Measurements from ENCODE around the gene TFAP2B.
A peak's percentile ranks its signal among the peaks of the same experiment; 100 is the strongest.

The TFAP2B gene

DNA sequence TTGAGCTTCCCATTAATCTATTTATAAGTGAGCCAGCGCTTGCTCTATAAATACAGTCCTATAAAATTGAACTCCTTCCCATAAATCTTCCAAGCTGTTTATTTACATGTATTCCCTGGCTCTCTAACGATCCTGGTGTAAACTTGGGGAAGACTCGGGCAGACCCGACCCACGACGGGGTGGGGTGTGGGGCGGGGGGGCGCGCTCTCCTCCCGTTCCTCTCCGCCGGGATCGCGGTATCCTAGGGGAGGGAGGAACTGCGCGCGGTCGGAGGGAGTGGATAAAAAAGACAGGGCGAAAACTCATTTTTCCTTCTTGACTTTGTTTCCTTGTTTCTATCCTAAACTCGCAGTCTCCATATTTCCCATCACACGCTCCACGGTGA is 31.1 kb downstream of the TFAP2B start:
- Histone ChIP-seq H3K27me3 (ENCODE audit: control insufficient read depth in 1 of 2, insufficient read depth in 2 of 2, low read length in 2 of 2) (peaks cover 48 to 56% of the 10 kb centered on the region in 2 donors), H3K9ac (ENCODE audit: low read length) (no peak overlapping the region), H3K4me3 (ENCODE audit: low read depth in 1 of 2, low read length in 2 of 2) (peak overlapping the region in 1 of 2 donors; percentile 38), H3K4me1 (ENCODE audit: insufficient read depth, low read length) (peaks cover 10% of the 10 kb centered on the region), H3K27ac (ENCODE audit: low read depth, low read length) (no peak overlapping the region), H3K36me3 (ENCODE audit: insufficient read depth, low read length) (no peaks in the 10 kb centered on the region), H3K9me3 (ENCODE audit: low read length) (no peaks in the 10 kb centered on the region)

DNA sequence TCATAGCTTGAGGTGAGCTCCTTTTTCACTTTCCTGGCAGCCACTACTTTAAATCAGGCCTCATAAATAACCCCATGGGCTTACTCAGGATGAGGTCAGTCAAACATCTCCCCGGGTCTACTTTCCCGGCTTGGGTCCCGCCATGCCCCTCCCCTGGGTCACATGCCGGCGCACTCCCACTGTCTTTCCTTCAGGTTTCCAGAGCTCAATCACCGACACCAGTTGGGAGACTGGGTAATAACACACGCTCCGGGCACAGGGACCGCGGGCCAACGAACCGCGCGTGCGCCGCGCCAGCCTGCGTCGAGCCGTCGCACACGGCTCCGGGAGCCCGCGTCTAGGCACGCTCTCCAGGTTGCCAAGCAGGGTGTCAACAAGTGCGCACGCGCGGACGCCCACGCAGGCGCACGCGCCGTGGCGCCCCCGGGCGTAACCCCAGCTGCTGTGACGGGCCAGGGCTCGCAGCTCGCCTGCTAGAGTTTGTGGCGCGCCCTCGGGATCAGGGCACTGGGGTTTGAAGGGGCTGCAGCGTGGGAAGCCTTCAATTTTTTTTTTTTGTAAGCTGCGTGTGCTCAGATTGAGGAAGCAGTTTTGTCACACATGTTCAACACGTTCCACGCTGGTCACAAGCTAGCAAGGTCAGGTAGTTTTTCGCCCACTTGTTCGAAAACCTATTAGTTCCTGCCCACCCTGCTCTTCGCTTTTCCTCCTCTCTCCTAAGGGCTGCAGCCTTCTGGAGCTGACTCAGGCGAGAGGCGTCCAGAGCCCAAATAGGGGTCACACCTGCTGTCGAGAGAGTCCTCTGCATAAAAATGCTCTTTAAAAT is 31.8 kb downstream of the TFAP2B start:
- peak overlapping the region; percentile 4 to 38 for H3K4me3 ChIP-seq (ENCODE audit: low read depth in 1 of 2, low read length in 2 of 2)
- peaks cover 46 to 49% of the 10 kb centered on the region in 2 donors for H3K27me3 ChIP-seq (ENCODE audit: control insufficient read depth in 1 of 2, insufficient read depth in 2 of 2, low read length in 2 of 2)
- no peaks in the 10 kb centered on the region for H3K9me3 ChIP-seq (ENCODE audit: low read length)
- no peaks in the 10 kb centered on the region for H3K36me3 ChIP-seq (ENCODE audit: insufficient read depth, low read length)
- H3K27ac ChIP-seq (ENCODE audit: low read depth, low read length): no peak overlapping the region
- H3K9ac ChIP-seq (ENCODE audit: low read length): no peak overlapping the region
- peaks cover 10% of the 10 kb centered on the region for H3K4me1 ChIP-seq (ENCODE audit: insufficient read depth, low read length)

DNA sequence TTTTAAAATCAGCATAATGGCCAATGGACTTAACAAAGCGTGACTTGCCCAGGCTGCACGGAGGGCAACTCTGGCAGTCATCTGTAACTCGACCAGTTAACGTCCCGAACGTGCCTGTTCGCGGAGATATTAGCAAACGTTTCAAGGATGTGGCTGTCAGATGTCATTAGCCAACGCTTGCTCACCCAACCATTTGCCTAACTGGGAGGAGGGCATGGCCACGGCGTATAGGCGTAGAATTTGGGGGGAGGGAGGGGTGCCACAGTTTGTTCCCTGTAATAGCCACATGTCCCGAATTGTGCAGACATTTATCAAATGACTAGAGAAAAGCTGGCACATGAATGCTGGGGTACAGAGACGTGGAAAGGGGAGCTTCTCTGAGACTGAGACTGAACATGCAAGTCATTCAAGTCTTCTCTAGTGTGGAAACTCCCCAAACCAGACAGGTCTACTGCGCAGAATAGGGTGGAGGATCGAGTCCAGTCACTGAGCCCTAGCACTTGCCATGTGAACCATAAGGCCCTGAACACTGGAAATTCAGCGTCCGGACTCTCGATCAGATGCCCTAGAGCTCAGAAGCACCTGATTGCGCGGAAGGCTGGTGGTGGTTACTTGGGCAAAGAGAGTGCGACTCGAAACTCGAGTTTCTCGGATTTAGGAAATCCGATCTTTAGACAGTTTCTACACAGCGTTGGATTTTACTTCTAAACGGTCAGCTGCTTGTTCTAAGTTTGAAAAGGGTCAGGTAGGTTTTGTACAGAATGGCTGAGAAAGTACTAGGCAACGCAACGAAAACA is 32.6 kb downstream of the TFAP2B start:
- Histone ChIP-seq H3K4me3 (ENCODE audit: low read depth in 1 of 2, low read length in 2 of 2) (no peak overlapping the region), H3K9me3 (ENCODE audit: low read length) (no peaks in the 10 kb centered on the region)

GRCh38 chr6:50853939-50854338 is 35.3 kb downstream of the TFAP2B start:
- Histone ChIP-seq H3K4me1 (ENCODE audit: insufficient read depth, low read length) (peaks cover 10% of the 10 kb centered on the region), H3K4me3 (ENCODE audit: low read depth in 1 of 2, low read length in 2 of 2) (no peak overlapping the region), H3K36me3 (ENCODE audit: insufficient read depth, low read length) (no peaks in the 10 kb centered on the region), H3K27me3 (ENCODE audit: control insufficient read depth in 1 of 2, insufficient read depth in 2 of 2, low read length in 2 of 2) (peaks cover 22 to 34% of the 10 kb centered on the region in 2 donors), H3K9me3 (ENCODE audit: low read length) (no peaks in the 10 kb centered on the region), H3K9ac (ENCODE audit: low read length) (no peak overlapping the region), H3K27ac (ENCODE audit: low read depth, low read length) (no peak overlapping the region)

More for the DNA sequence above, 32.6 kb downstream of the TFAP2B start:
- H3K27ac ChIP-seq (ENCODE audit: low read depth, low read length): no peak overlapping the region
- peaks cover 40 to 41% of the 10 kb centered on the region in 2 donors for H3K27me3 ChIP-seq (ENCODE audit: control insufficient read depth in 1 of 2, insufficient read depth in 2 of 2, low read length in 2 of 2)
- H3K36me3 ChIP-seq (ENCODE audit: insufficient read depth, low read length): no peaks in the 10 kb centered on the region
- H3K4me1 ChIP-seq (ENCODE audit: insufficient read depth, low read length): peaks cover 10% of the 10 kb centered on the region
- H3K9ac ChIP-seq (ENCODE audit: low read length): no peak overlapping the region

DNA sequence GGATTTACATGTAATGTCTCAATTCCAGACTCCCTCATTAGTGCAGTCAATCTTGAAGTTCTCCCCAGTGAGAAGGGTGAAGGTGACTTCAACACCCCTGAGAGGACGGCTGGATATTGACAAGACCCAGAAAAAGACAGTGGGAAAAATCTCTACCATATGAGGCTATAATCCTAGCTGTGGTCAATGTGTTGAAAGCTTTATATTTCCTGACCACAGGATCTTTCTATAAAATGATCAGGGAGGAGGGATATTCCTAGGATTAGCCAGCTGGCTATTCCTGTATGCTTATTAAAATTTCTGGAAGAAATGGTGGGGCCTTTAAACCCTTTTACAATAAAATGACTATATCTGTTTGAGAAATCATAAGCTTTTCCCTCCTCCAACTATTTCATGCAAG is 43.0 kb downstream of the TFAP2B start:
- no peaks in the 10 kb centered on the region for H3K36me3 ChIP-seq (ENCODE audit: insufficient read depth, low read length)
- no peak overlapping the region for H3K9ac ChIP-seq (ENCODE audit: low read length)
- H3K4me3 ChIP-seq (ENCODE audit: low read depth in 1 of 2, low read length in 2 of 2): no peak overlapping the region
- H3K4me1 ChIP-seq (ENCODE audit: insufficient read depth, low read length): no peaks in the 10 kb centered on the region
- H3K9me3 ChIP-seq (ENCODE audit: low read length): no peaks in the 10 kb centered on the region
- H3K27me3 ChIP-seq (ENCODE audit: control insufficient read depth in 1 of 2, insufficient read depth in 2 of 2, low read length in 2 of 2): no peaks in the 10 kb centered on the region
- no peak overlapping the region for H3K27ac ChIP-seq (ENCODE audit: low read depth, low read length)

DNA sequence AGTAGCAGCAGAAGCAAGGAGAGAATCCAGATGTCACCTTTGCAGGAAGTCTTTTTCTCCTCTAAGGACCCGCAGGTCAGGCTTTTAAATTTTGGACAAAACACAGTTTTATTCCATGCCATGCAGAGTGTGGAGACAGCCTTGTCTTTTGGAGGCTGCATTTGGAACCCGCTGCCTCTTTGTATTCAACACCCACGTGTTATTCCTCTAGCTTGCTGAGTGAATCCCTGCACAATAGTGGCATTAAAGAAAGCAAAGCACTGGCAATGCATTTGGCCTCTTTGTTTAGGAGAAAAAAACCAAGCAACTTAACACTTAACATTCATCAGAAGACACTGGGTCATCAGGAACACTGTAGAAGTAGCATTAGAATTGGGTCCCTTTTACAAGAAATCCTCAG is 43.5 kb downstream of the TFAP2B start:
- H3K36me3 ChIP-seq (ENCODE audit: insufficient read depth, low read length): no peaks in the 10 kb centered on the region
- no peak overlapping the region for H3K27ac ChIP-seq (ENCODE audit: low read depth, low read length)
- no peak overlapping the region for H3K4me3 ChIP-seq (ENCODE audit: low read depth in 1 of 2, low read length in 2 of 2)
- no peaks in the 10 kb centered on the region for H3K4me1 ChIP-seq (ENCODE audit: insufficient read depth, low read length)
- H3K9me3 ChIP-seq (ENCODE audit: low read length): no peaks in the 10 kb centered on the region
- H3K27me3 ChIP-seq (ENCODE audit: control insufficient read depth in 1 of 2, insufficient read depth in 2 of 2, low read length in 2 of 2): no peaks in the 10 kb centered on the region
- H3K9ac ChIP-seq (ENCODE audit: low read length): no peak overlapping the region

DNA sequence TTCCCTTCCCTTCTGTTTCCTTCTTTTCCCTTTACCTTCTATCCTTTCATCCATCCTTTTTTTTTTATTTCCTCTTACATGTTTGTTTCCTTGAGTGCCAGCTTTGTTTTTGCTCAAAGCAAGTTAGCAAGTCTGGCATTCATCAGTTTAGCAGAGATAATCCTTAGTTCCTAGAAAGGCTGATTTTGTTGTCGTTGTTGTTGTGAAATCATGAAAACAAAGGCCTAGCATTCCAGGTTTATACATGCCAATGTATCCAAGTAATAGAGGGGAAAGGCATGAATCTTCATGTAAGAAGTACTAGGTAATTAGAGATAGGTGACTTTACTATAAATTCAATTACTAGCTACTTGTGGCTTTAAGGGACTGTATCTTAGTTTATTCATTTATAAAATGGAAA is 45.9 kb downstream of the TFAP2B start:
- Histone ChIP-seq H3K9ac (ENCODE audit: low read length) (no peak overlapping the region), H3K9me3 (ENCODE audit: low read length) (no peaks in the 10 kb centered on the region), H3K4me1 (ENCODE audit: insufficient read depth, low read length) (no peaks in the 10 kb centered on the region), H3K36me3 (ENCODE audit: insufficient read depth, low read length) (no peaks in the 10 kb centered on the region), H3K4me3 (ENCODE audit: low read depth in 1 of 2, low read length in 2 of 2) (no peak overlapping the region), H3K27ac (ENCODE audit: low read depth, low read length) (no peak overlapping the region), H3K27me3 (ENCODE audit: control insufficient read depth in 1 of 2, insufficient read depth in 2 of 2, low read length in 2 of 2) (no peaks in the 10 kb centered on the region)

DNA sequence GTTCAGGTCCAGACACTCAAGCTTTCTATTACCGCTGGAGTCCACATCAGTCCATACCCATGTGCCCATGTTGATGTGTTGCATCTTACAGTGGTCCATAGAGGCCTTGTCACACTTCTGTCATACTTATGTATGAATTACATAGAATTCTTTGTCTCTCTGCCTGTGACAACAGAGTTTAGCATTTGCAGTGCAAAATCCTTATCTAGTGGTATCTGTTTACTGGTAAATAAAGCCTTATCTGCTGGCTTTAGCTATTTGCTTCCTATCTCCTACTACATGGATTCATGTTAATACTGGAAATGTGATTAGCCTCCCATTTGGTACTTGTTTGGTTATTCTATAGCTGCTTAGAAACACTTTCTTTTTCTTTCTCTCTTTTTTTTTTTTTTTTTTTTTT is 49.8 kb downstream of the TFAP2B start:
- no peak overlapping the region for H3K9ac ChIP-seq (ENCODE audit: low read length)
- H3K9me3 ChIP-seq (ENCODE audit: low read length): no peaks in the 10 kb centered on the region
- H3K27me3 ChIP-seq (ENCODE audit: control insufficient read depth in 1 of 2, insufficient read depth in 2 of 2, low read length in 2 of 2): no peaks in the 10 kb centered on the region
- H3K36me3 ChIP-seq (ENCODE audit: insufficient read depth, low read length): no peaks in the 10 kb centered on the region
- no peaks in the 10 kb centered on the region for H3K4me1 ChIP-seq (ENCODE audit: insufficient read depth, low read length)
- no peak overlapping the region for H3K4me3 ChIP-seq (ENCODE audit: low read depth in 1 of 2, low read length in 2 of 2)
- no peak overlapping the region for H3K27ac ChIP-seq (ENCODE audit: low read depth, low read length)

- no peaks in the 10 kb centered on the region for H3K36me3 ChIP-seq (ENCODE audit: insufficient read depth, low read length)
- H3K9ac ChIP-seq (ENCODE audit: low read length): no peak overlapping the region
- no peaks in the 10 kb centered on the region for H3K27me3 ChIP-seq (ENCODE audit: control insufficient read depth in 1 of 2, insufficient read depth in 2 of 2, low read length in 2 of 2)
- no peaks in the 10 kb centered on the region for H3K9me3 ChIP-seq (ENCODE audit: low read length)
- H3K4me1 ChIP-seq (ENCODE audit: insufficient read depth, low read length): no peaks in the 10 kb centered on the region
- no peak overlapping the region for H3K27ac ChIP-seq (ENCODE audit: low read depth, low read length)
- H3K4me3 ChIP-seq (ENCODE audit: low read depth in 1 of 2, low read length in 2 of 2): no peak overlapping the region
These were observed 54.5 kb downstream of the TFAP2B start for GRCh38 chr6:50873167-50873566.

- no peaks in the 10 kb centered on the region for H3K27me3 ChIP-seq (ENCODE audit: control insufficient read depth in 1 of 2, insufficient read depth in 2 of 2, low read length in 2 of 2)
- H3K4me1 ChIP-seq (ENCODE audit: insufficient read depth, low read length): no peaks in the 10 kb centered on the region
- H3K36me3 ChIP-seq (ENCODE audit: insufficient read depth, low read length): no peaks in the 10 kb centered on the region
- no peak overlapping the region for H3K9ac ChIP-seq (ENCODE audit: low read length)
- no peak overlapping the region for H3K27ac ChIP-seq (ENCODE audit: low read depth, low read length)
- no peaks in the 10 kb centered on the region for H3K9me3 ChIP-seq (ENCODE audit: low read length)
- H3K4me3 ChIP-seq (ENCODE audit: low read depth in 1 of 2, low read length in 2 of 2): no peak overlapping the region
These were observed 65.7 kb downstream of the TFAP2B start for GRCh38 chr6:50884364-50884763.

- no peak overlapping the region for H3K4me3 ChIP-seq (ENCODE audit: low read depth in 1 of 2, low read length in 2 of 2)
- no peaks in the 10 kb centered on the region for H3K36me3 ChIP-seq (ENCODE audit: insufficient read depth, low read length)
- no peak overlapping the region for H3K27ac ChIP-seq (ENCODE audit: low read depth, low read length)
- no peaks in the 10 kb centered on the region for H3K9me3 ChIP-seq (ENCODE audit: low read length)
- H3K27me3 ChIP-seq (ENCODE audit: control insufficient read depth in 1 of 2, insufficient read depth in 2 of 2, low read length in 2 of 2): no peaks in the 10 kb centered on the region
- H3K4me1 ChIP-seq (ENCODE audit: insufficient read depth, low read length): no peaks in the 10 kb centered on the region
- no peak overlapping the region for H3K9ac ChIP-seq (ENCODE audit: low read length)
These were observed 68.4 kb downstream of the TFAP2B start for GRCh38 chr6:50887112-50887511.
